HepG2 (cell line): ENCODE data around the gene BACE1-AS. TPM values are rescaled to one million over a fixed set of nuclear protein-coding genes. Genes with fewer than 3 reads are reported as not detected.
A peak's percentile ranks its signal among the peaks of the same experiment; 100 is the strongest.

Experiments used
- ADNP ChIP-seq: sonication (generic); formaldehyde crosslinking; IDR thresholded peaks from 2 replicates; pipeline ENCODE4 v1.4.0; 2020; ENCODE audit warnings: missing genetic modification reagents
- AHR ChIP-seq: IDR thresholded peaks from 2 replicates; pipeline ENCODE4 v1.6.1; 2018; ENCODE audit warnings: missing genetic modification reagents, missing compliant biosample characterization
- ATF3 ChIP-seq: sonication (generic); formaldehyde crosslinking; IDR thresholded peaks from 2 replicates; pipeline ENCODE4 v1.4.0; 2020; ENCODE audit warnings: missing genetic modification reagents
- BCL6 ChIP-seq: IDR thresholded peaks from 2 replicates; pipeline ENCODE4 v1.6.1; 2016; ENCODE audit warnings: missing genetic modification reagents, missing compliant biosample characterization
- BRD4 ChIP-seq: sonication (generic); formaldehyde crosslinking; IDR thresholded peaks from 2 replicates; pipeline ENCODE4 v1.4.0; 2020; ENCODE audit warnings: missing genetic modification reagents
- GABPB1 ChIP-seq: IDR thresholded peaks from 2 replicates; pipeline ENCODE4 v1.6.1; 2016; ENCODE audit warnings: mild to moderate bottlenecking, missing genetic modification reagents, moderate library complexity, missing compliant biosample characterization
- HOXA3 ChIP-seq: sonication (generic); formaldehyde crosslinking; IDR thresholded peaks from 2 replicates; pipeline ENCODE4 v1.5.0; 2020; ENCODE audit warnings: missing genetic modification reagents
- NCOR1 ChIP-seq: fragments of 200-600 bp; sonication (generic); IDR thresholded peaks from 2 replicates; pipeline ENCODE4 v1.7.0; 2017; ENCODE audit warnings: antibody characterized with exemption, low read length, borderline replicate concordance
- NFAT5 ChIP-seq: sonication (generic); formaldehyde crosslinking; IDR thresholded peaks from 2 replicates; pipeline ENCODE4 v1.4.0; 2020; ENCODE audit warnings: missing genetic modification reagents
- RFX3 ChIP-seq: IDR thresholded peaks from 2 replicates; pipeline ENCODE4 v1.6.1; 2016; ENCODE audit warnings: missing biosample characterization, missing genetic modification reagents
- SPEN ChIP-seq: sonication (generic); formaldehyde crosslinking; IDR thresholded peaks from 2 replicates; pipeline ENCODE4 v1.5.1; 2020; ENCODE audit warnings: low read depth, mild to moderate bottlenecking, missing genetic modification reagents
- ZBTB14 ChIP-seq: sonication (generic); formaldehyde crosslinking; IDR thresholded peaks from 2 replicates; pipeline ENCODE4 v1.4.0; 2020; ENCODE audit warnings: missing genetic modification reagents
- ZFAT ChIP-seq: sonication (generic); formaldehyde crosslinking; conservative IDR thresholded peaks from 2 replicates; pipeline ENCODE4 v1.8.1; 2023; ENCODE audit warnings: missing genetic modification reagents, inconsistent platforms
- ZFP90 ChIP-seq: sonication (generic); formaldehyde crosslinking; IDR thresholded peaks from 2 replicates; pipeline ENCODE4 v1.8.0; 2022; ENCODE audit warnings: missing genetic modification reagents, mild to moderate bottlenecking, inconsistent platforms, borderline replicate concordance
- ZNF205 ChIP-seq: IDR thresholded peaks from 2 replicates; pipeline ENCODE4 v1.6.1; 2018; ENCODE audit warnings: missing biosample characterization, missing genetic modification reagents
- ZNF264 ChIP-seq: sonication (generic); formaldehyde crosslinking; IDR thresholded peaks from 2 replicates; pipeline ENCODE4 v1.4.0; 2020; ENCODE audit warnings: missing genetic modification reagents
- ZNF350 ChIP-seq: sonication (generic); formaldehyde crosslinking; IDR thresholded peaks from 2 replicates; pipeline ENCODE4 v1.4.0; 2020; ENCODE audit warnings: mild to moderate bottlenecking, low read depth, missing genetic modification reagents, borderline replicate concordance
- ZNF431 ChIP-seq: sonication (generic); formaldehyde crosslinking; IDR thresholded peaks from 2 replicates; pipeline ENCODE4 v1.9.0; 2022; ENCODE audit warnings: missing genetic modification reagents, low read depth, mild to moderate bottlenecking, borderline replicate concordance
- ZNF546 ChIP-seq: sonication (generic); formaldehyde crosslinking; conservative IDR thresholded peaks from 2 replicates; pipeline ENCODE4 v1.8.1; 2023; ENCODE audit warnings: mild to moderate bottlenecking, missing genetic modification reagents
- ZNF850 ChIP-seq: sonication (generic); formaldehyde crosslinking; conservative IDR thresholded peaks from 2 replicates; pipeline ENCODE4 v1.9.0; 2021; ENCODE audit warnings: mild to moderate bottlenecking, missing genetic modification reagents
- ZSCAN29 ChIP-seq: sonication (generic); formaldehyde crosslinking; conservative IDR thresholded peaks from 2 replicates; pipeline ENCODE4 v1.4.0; 2020; ENCODE audit warnings: mild to moderate bottlenecking, missing genetic modification reagents
- polyA plus RNA-seq, 8 experiments: library from polyadenylated mRNA; depleted of rRNA in 3 of 8; stranded (reverse) in 7 of 8; unstranded in 1 of 8; fragments of >200 nt; fragmentation: Illumina TruSeq in 4 of 8; extraction: Trizol in 4 of 8; gene quantifications; 2 replicates each; pipeline versions ENCODE4 v1.2.1 to v1.2.3, GENCODE V29; 2011 to 2016; ENCODE audit warnings: low read depth in 4 of 8, missing spikeins in 1 of 8, mixed read lengths in 1 of 8; ENCODE audit not compliant: insufficient read depth in 1 of 8
- total RNA-seq, 5 experiments: library from RNA; depleted of rRNA; stranded (reverse); fragments of >200 nt; fragmentation: Illumina TruSeq; extraction: Trizol; gene quantifications; 2 replicates each; pipeline ENCODE4 v1.2.3, GENCODE V29; 2016; ENCODE audit warnings: low read depth in 1 of 5

The BACE1-AS gene
- total and polyA plus RNA-seq, 2 of the 13 experiments (the other 11 are each of a cell fraction or from before 2014, with no cell fraction given), result 2.0 to 3.9 TPM

- TF ChIP-seq NFAT5 (CRISPR knock-in tag), result no peak
- 0 out of 2 replicates have a peak, but pooled peaks have one; percentile 51 for TF ChIP-seq SPEN (CRISPR knock-in tag)
- TF ChIP-seq GABPB1 (CRISPR knock-in tag), result peak; percentile 4; the same call in 1 of the 2 replicates
- TF ChIP-seq ZBTB14 (CRISPR knock-in tag), result no peak
- TF ChIP-seq ZFP90 (CRISPR knock-in tag), result peak; percentile 58; the same call in 1 of the 2 replicates
- TF ChIP-seq ZNF264 (CRISPR knock-in tag), result peak; percentile 67
- TF ChIP-seq ZNF205 (CRISPR knock-in tag), result no peak
- 0 out of 2 replicates have a peak, but pooled peaks have one; percentile 56 for TF ChIP-seq ZSCAN29
- TF ChIP-seq ATF3 (CRISPR knock-in tag), result no peak
- peak; percentile 44; the same call in 1 of the 2 replicates for TF ChIP-seq ZNF350 (CRISPR knock-in tag)
- TF ChIP-seq NCOR1, result peak; percentile 74; the same call in 1 of the 2 replicates
- TF ChIP-seq ADNP (CRISPR knock-in tag), result peak; percentile 18; the same call in 1 of the 2 replicates
- TF ChIP-seq BCL6, result peak; percentile 96
- TF ChIP-seq ZNF546 (CRISPR knock-in tag), result no peak
- peak; percentile 64 for TF ChIP-seq HOXA3 (CRISPR knock-in tag)
- TF ChIP-seq ZFAT (CRISPR knock-in tag), result no peak
- 0 out of 2 replicates have a peak, but pooled peaks have one; percentile 73 for TF ChIP-seq BRD4 (CRISPR knock-in tag)
- peak; percentile 34; the same call in 1 of the 2 replicates for TF ChIP-seq ZNF431 (CRISPR knock-in tag)
- no peak for TF ChIP-seq ZNF850 (CRISPR knock-in tag)
- TF ChIP-seq AHR (CRISPR knock-in tag), result 0 out of 2 replicates have a peak, but pooled peaks have one; percentile 16
- TF ChIP-seq RFX3 (CRISPR knock-in tag), result no peak
These were observed 8.5 kb downstream of the BACE1-AS start (continued) for GRCh38 chr11:117299351-117300282.
